ENCODE data around the gene USP32.
A peak's percentile ranks its signal among the peaks of the same experiment; 100 is the strongest.

The USP32 gene

GRCh38 chr17:60167065-60167741, 224.7 kb downstream of the USP32 start:
- Histone ChIP-seq H3K27me3 (ENCODE audit: insufficient read depth, insufficient read length) (no peaks in the 10 kb centered on the region), H3K4me1 (ENCODE audit: insufficient read depth, insufficient read length) (peaks cover 17% of the 10 kb centered on the region), H3K4me3 (ENCODE audit: insufficient read length, low read depth) (no peak overlapping the region), H3K36me3 (ENCODE audit: insufficient read depth, insufficient read length, low read length) (no peaks in the 10 kb centered on the region), H3K9ac (ENCODE audit: insufficient read length, low read depth) (no peak overlapping the region), H3K9me3 (ENCODE audit: insufficient read depth, low read length) (no peaks in the 10 kb centered on the region)
- no peak for TF ChIP-seq YY1 (IDR thresholded peaks at IDR 0.05; ENCODE audit: insufficient read depth, insufficient read length)
- TF ChIP-seq ZNF274 (IDR thresholded peaks at IDR 0.05; ENCODE audit: low read depth, low read length) = no peak
- TF ChIP-seq SUZ12 (IDR thresholded peaks at IDR 0.05; ENCODE audit: extremely low read depth, insufficient read depth, insufficient read length) = no peak
- DNase-seq (ENCODE audit: low read depth, low spot score) = no peak

- Histone ChIP-seq H3K4me3 (ENCODE audit: insufficient read length, low read depth) (no peak overlapping the region), H3K9ac (ENCODE audit: insufficient read length, low read depth) (no peak overlapping the region), H3K4me1 (ENCODE audit: insufficient read depth, insufficient read length) (peaks cover 23% of the 10 kb centered on the region), H3K27me3 (ENCODE audit: insufficient read depth, insufficient read length) (no peaks in the 10 kb centered on the region), H3K36me3 (ENCODE audit: insufficient read depth, insufficient read length, low read length) (no peaks in the 10 kb centered on the region), H3K9me3 (ENCODE audit: insufficient read depth, low read length) (no peaks in the 10 kb centered on the region)
- no peak for DNase-seq (ENCODE audit: low read depth, low spot score)
- no peak for TF ChIP-seq ZNF274 (IDR thresholded peaks at IDR 0.05; ENCODE audit: low read depth, low read length)
- TF ChIP-seq YY1 (IDR thresholded peaks at IDR 0.05; ENCODE audit: insufficient read depth, insufficient read length) = no peak
- no peak for TF ChIP-seq SUZ12 (IDR thresholded peaks at IDR 0.05; ENCODE audit: extremely low read depth, insufficient read depth, insufficient read length)
These were observed 226.0 kb downstream of the USP32 start for GRCh38 chr17:60165971-60166370.

DNA sequence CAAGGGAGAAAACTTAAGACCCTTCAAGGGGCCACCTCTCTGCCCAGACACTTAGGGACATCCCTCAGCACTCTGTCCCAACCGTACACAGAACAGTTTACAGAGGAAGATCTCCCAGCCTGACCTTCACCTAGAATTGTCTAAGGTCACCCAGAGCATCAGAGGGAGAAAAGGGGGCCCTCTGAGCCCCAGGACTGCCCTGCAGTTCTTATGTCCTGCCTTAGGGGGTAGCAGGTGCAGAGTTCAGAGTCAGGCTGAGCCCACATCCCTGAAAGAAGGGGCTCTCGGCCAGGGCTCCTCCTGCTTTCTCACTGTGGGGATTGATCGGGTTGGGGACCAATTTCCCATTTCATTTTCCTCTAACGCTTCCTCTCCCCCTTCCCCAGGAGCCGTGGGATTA, 226.7 kb downstream of the USP32 start:
- no peak for DNase-seq (ENCODE audit: low read depth, low spot score)

GRCh38 chr17:60164697-60165096, 227.2 kb downstream of the USP32 start:
- TF ChIP-seq YY1 (IDR thresholded peaks at IDR 0.05; ENCODE audit: insufficient read depth, insufficient read length) (no peak), ZNF274 (IDR thresholded peaks at IDR 0.05; ENCODE audit: low read depth, low read length) (no peak), SUZ12 (IDR thresholded peaks at IDR 0.05; ENCODE audit: extremely low read depth, insufficient read depth, insufficient read length) (no peak)
- Histone ChIP-seq H3K9me3 (ENCODE audit: insufficient read depth, low read length) (no peaks in the 10 kb centered on the region), H3K9ac (ENCODE audit: insufficient read length, low read depth) (no peak overlapping the region), H3K27me3 (ENCODE audit: insufficient read depth, insufficient read length) (peaks cover 6% of the 10 kb centered on the region), H3K4me3 (ENCODE audit: insufficient read length, low read depth) (no peak overlapping the region), H3K4me1 (ENCODE audit: insufficient read depth, insufficient read length) (peaks cover 27% of the 10 kb centered on the region), H3K36me3 (ENCODE audit: insufficient read depth, insufficient read length, low read length) (no peaks in the 10 kb centered on the region)
- no peak for DNase-seq (ENCODE audit: low read depth, low spot score)

More for the DNA sequence above, 226.7 kb downstream of the USP32 start:
- H3K27me3 ChIP-seq (ENCODE audit: insufficient read depth, insufficient read length) = peaks cover 1% of the 10 kb centered on the region
- H3K9me3 ChIP-seq (ENCODE audit: insufficient read depth, low read length) = no peaks in the 10 kb centered on the region
- TF ChIP-seq YY1 (IDR thresholded peaks at IDR 0.05; ENCODE audit: insufficient read depth, insufficient read length) = no peak
- no peak for TF ChIP-seq SUZ12 (IDR thresholded peaks at IDR 0.05; ENCODE audit: extremely low read depth, insufficient read depth, insufficient read length)
- no peak for TF ChIP-seq ZNF274 (IDR thresholded peaks at IDR 0.05; ENCODE audit: low read depth, low read length)
- peaks cover 22% of the 10 kb centered on the region for H3K4me1 ChIP-seq (ENCODE audit: insufficient read depth, insufficient read length)
- no peaks in the 10 kb centered on the region for H3K36me3 ChIP-seq (ENCODE audit: insufficient read depth, insufficient read length, low read length)
- no peak overlapping the region for H3K9ac ChIP-seq (ENCODE audit: insufficient read length, low read depth)
- H3K4me3 ChIP-seq (ENCODE audit: insufficient read length, low read depth) = no peak overlapping the region

GRCh38 chr17:60164164-60164563, 227.8 kb downstream of the USP32 start:
- Histone ChIP-seq H3K4me1 (ENCODE audit: insufficient read depth, insufficient read length) (peaks cover 28% of the 10 kb centered on the region), H3K9me3 (ENCODE audit: insufficient read depth, low read length) (no peaks in the 10 kb centered on the region), H3K27me3 (ENCODE audit: insufficient read depth, insufficient read length) (peaks cover 8% of the 10 kb centered on the region), H3K4me3 (ENCODE audit: insufficient read length, low read depth) (no peak overlapping the region), H3K9ac (ENCODE audit: insufficient read length, low read depth) (no peak overlapping the region), H3K36me3 (ENCODE audit: insufficient read depth, insufficient read length, low read length) (no peaks in the 10 kb centered on the region)
- no peak for TF ChIP-seq YY1 (IDR thresholded peaks at IDR 0.05; ENCODE audit: insufficient read depth, insufficient read length)
- no peak for TF ChIP-seq ZNF274 (IDR thresholded peaks at IDR 0.05; ENCODE audit: low read depth, low read length)
- no peak for TF ChIP-seq SUZ12 (IDR thresholded peaks at IDR 0.05; ENCODE audit: extremely low read depth, insufficient read depth, insufficient read length)
- DNase-seq (ENCODE audit: low read depth, low spot score) = no peak

DNA sequence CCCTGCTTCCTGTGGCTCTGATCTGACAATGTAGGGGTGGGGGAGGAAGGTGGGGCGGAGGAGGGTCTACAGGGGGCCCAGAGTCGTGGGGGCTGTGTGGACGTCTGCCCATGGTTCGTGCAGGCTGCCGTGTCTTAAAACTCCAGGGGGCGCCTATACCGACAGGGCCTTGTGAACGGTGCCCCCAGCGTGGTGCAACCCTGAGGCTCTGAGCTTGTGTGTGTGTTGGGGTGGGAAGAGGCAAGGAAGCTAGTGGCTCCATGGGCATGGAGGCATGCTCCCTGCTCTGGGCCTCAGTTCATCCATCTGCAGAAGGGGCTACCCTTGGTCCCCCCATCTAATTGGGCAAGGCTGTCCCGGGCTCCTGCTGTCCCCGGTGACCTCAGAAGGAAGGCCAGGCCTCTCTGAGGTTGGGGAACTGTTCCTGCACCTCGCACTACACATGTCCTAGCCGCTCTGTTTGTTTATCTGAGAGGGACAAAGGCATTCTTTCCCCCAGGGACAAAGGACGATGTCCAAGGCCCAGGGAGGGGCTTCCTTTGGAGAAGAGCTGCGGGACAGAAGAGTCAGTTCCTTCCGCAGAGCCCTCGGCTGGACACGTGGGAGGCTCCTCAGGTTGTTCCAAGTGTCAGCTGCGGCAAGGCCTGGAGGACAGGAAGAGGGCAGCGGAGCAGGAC, 228.7 kb downstream of the USP32 start:
- no peak for TF ChIP-seq YY1 (IDR thresholded peaks at IDR 0.05; ENCODE audit: insufficient read depth, insufficient read length)
- TF ChIP-seq SUZ12 (IDR thresholded peaks at IDR 0.05; ENCODE audit: extremely low read depth, insufficient read depth, insufficient read length) = no peak
- TF ChIP-seq ZNF274 (IDR thresholded peaks at IDR 0.05; ENCODE audit: low read depth, low read length) = no peak
- no peak overlapping the region for H3K4me3 ChIP-seq (ENCODE audit: insufficient read length, low read depth)
- no peak for DNase-seq (ENCODE audit: low read depth, low spot score)
- H3K4me1 ChIP-seq (ENCODE audit: insufficient read depth, insufficient read length) = peaks cover 28% of the 10 kb centered on the region
- H3K27me3 ChIP-seq (ENCODE audit: insufficient read depth, insufficient read length) = peaks cover 11% of the 10 kb centered on the region
- no peaks in the 10 kb centered on the region for H3K9me3 ChIP-seq (ENCODE audit: insufficient read depth, low read length)
- H3K36me3 ChIP-seq (ENCODE audit: insufficient read depth, insufficient read length, low read length) = no peaks in the 10 kb centered on the region
- peak overlapping the region; percentile 64 for H3K9ac ChIP-seq (ENCODE audit: insufficient read length, low read depth)

DNA sequence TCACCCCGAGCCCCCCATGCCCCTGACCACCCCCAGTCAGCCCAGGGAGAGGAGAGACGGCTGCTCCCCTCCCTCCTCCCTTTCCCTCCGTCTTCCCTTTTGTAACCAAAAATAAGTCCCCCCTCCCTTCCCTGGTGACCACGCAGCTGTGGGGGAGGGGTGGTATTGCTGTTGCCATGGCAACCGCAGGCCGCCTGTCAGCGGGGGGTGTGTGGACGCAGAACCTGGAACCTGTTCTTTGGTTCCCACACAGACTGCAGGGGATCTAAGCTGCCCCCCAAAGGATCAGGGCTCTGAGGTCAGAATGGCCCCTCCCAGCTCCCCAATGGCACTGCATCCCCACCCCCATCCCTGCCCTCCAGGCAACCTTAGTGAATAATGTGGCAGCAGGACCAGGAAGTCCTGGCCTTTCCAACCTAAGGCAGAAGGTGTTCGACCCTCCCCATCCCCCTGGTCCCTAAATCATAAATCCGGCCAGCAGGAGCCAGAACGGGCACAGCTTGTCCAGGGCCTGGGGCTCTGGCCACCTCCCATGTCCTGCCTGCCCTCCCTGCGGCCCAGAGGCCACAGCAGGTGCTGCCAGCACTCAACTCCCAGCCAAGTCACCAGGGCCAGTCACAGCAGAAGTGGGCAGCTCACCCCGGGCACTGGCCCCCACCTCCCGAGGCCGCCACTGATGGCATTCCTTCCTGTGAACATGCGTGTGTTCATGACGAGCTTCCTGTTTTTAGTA, 230.2 kb downstream of the USP32 start:
- no peak for TF ChIP-seq SUZ12 (IDR thresholded peaks at IDR 0.05; ENCODE audit: extremely low read depth, insufficient read depth, insufficient read length)
- TF ChIP-seq ZNF274 (IDR thresholded peaks at IDR 0.05; ENCODE audit: low read depth, low read length) = no peak
- no peak for TF ChIP-seq YY1 (IDR thresholded peaks at IDR 0.05; ENCODE audit: insufficient read depth, insufficient read length)
- no peak for DNase-seq (ENCODE audit: low read depth, low spot score)
- Histone ChIP-seq H3K4me3 (ENCODE audit: insufficient read length, low read depth) (peak overlapping the region; percentile 24), H3K9ac (ENCODE audit: insufficient read length, low read depth) (peak overlapping the region; percentile 66), H3K27me3 (ENCODE audit: insufficient read depth, insufficient read length) (peaks cover 13% of the 10 kb centered on the region), H3K36me3 (ENCODE audit: insufficient read depth, insufficient read length, low read length) (no peaks in the 10 kb centered on the region), H3K4me1 (ENCODE audit: insufficient read depth, insufficient read length) (peaks cover 36% of the 10 kb centered on the region), H3K9me3 (ENCODE audit: insufficient read depth, low read length) (no peaks in the 10 kb centered on the region)
